ENCODE measurements around the gene UBE2L3. TPM values are rescaled to one million over a fixed set of nuclear protein-coding genes. Genes with fewer than 3 reads are reported as not detected.
A peak's percentile ranks its signal among the peaks of the same experiment; 100 is the strongest.

UBE2L3 gene
- polyA plus RNA-seq, 2 of the 4 experiments (the other 2 are of a cell fraction), result 54.9 to 55.6 TPM

DNA sequence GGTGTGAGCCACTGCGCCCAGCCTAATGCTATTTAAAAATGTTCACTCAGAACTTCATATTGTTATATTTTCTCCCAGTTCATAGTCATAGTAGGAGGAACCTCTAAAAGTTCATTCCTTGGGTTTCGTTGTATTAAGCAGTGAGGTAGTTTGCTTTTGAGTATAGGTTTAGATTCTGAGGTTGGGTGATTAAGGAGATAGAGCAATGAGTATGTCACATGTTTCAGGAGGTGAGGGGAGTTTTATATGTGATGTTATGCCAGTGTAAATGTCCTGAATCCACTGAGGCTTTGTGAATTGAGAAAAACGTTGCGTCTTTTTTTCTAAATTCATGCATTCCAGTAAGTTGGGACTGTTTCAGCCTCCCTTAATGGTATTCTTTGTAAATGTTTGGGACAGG, 4.2 kb downstream of the UBE2L3 start:
- ATAC-seq, result no peak
- Histone ChIP-seq H3K4me2 (peak overlapping the region; percentile 83; the same call in 2 of the 3 replicates), H3K27ac (no peak overlapping the region; a peak in 1 of 6 replicates), H3K4me1 (peaks cover 66% of the 10 kb centered on the region), H3K9me3 (no peaks in the 10 kb centered on the region), H3K4me3 (no peak overlapping the region)
- 98% methylated on average over 4 of the region's 4 CpGs for WGBS (ENCODE audit: missing lambda C conversion rate)
- CTCF ChIA-PET, result no interaction called here
- POLR2A ChIA-PET, result no interaction called here
- FAIRE-seq, result no peak
- no peak for DNase-seq (ENCODE audit: low read depth in 1 of 2, low spot score in 1 of 2)
- TF ChIP-seq HOXB13 (CRISPR knock-in tag; IDR thresholded peaks at IDR 0.05; ENCODE audit: low read depth) (no peak), TP53 (CRISPR knock-in tag; IDR thresholded peaks at IDR 0.05) (no peak), ZNF302 (CRISPR knock-in tag; IDR thresholded peaks at IDR 0.05) (no peak), CBX2 (IDR thresholded peaks at IDR 0.05; ENCODE audit: borderline replicate concordance, low read depth) (no peak), SMC3 (IDR thresholded peaks at IDR 0.05) (no peak), KDM1A (IDR thresholded peaks at IDR 0.05; ENCODE audit: low read depth) (no peak), HOXA7 (CRISPR knock-in tag; IDR thresholded peaks at IDR 0.05) (no peak), HDAC2 (IDR thresholded peaks at IDR 0.05) (no peak), MYC (IDR thresholded peaks at IDR 0.05; ENCODE audit: borderline replicate concordance, low read length) (no peak)
- TF ChIP-seq, protein P1, sequence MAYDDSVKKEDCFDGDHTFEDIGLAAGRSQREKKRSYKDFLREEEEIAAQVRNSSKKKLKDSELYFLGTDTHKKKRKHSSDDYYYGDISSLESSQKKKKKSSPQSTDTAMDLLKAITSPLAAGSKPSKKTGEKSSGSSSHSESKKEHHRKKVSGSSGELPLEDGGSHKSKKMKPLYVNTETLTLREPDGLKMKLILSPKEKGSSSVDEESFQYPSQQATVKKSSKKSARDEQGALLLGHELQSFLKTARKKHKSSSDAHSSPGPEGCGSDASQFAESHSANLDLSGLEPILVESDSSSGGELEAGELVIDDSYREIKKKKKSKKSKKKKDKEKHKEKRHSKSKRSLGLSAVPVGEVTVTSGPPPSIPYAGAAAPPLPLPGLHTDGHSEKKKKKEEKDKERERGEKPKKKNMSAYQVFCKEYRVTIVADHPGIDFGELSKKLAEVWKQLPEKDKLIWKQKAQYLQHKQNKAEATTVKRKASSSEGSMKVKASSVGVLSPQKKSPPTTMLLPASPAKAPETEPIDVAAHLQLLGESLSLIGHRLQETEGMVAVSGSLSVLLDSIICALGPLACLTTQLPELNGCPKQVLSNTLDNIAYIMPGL (CRISPR knock-in tag; IDR thresholded peaks at IDR 0.05; ENCODE audit: borderline replicate concordance), result no peak

DNA sequence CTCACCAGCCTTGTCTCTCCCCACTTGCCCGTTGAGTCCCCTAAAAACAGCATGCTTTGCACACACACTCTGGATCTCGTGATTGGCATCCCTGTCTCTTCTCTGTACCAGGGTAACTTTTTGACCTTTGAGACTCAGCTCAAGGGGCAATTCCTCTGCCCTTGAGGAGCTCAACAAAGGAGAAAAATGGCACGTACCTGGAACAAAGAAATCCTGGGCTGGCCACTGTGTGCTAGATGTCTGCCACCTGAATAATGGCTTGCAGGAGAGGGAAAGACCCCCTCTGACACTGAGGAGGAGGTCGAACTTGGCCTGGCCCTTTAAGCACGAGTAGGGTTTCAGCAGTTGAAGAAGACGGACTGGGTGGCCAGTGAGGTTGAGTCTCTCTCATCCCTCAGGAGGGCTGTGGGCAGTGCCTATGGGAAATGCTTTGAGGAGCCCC, 5.8 kb downstream of the UBE2L3 start:
- Histone ChIP-seq H3K9me3 (no peaks in the 10 kb centered on the region), H3K4me2 (peak overlapping the region; percentile 83), H3K4me1 (peaks cover 66% of the 10 kb centered on the region), H3K27ac (peak overlapping the region in 1 of 2 experiments; percentile 59; a peak in 2 of 6 replicates), H3K4me3 (no peak overlapping the region)
- POLR2A ChIA-PET, result interaction anchor here (1.6 kb wide), 1 partner anchor 56 kb away, joined by 4 read pairs; no protein-coding TSS in a partner anchor
- no peak for FAIRE-seq
- ATAC-seq, result no peak; a peak in 1 of 6 replicates
- no peak for DNase-seq (ENCODE audit: low read depth in 1 of 2, low spot score in 1 of 2)
- TF ChIP-seq EP300 (IDR thresholded peaks at IDR 0.05) (no peak), MYC (IDR thresholded peaks at IDR 0.05; ENCODE audit: borderline replicate concordance, low read length) (no peak), ZFP36 (IDR thresholded peaks at IDR 0.05; ENCODE audit: borderline replicate concordance, partially characterized antibody) (no peak), RNF2 (IDR thresholded peaks at IDR 0.05; ENCODE audit: borderline replicate concordance, low read depth) (no peak), EHF (CRISPR knock-in tag; IDR thresholded peaks at IDR 0.05) (no peak), SMC3 (IDR thresholded peaks at IDR 0.05) (no peak), RARB (CRISPR knock-in tag; IDR thresholded peaks at IDR 0.05) (no peak), FOSL2 (IDR thresholded peaks at IDR 0.05) (no peak), FOSL2 (CRISPR knock-in tag; IDR thresholded peaks at IDR 0.05) (no peak), MAFK (IDR thresholded peaks at IDR 0.05; ENCODE audit: partially characterized antibody) (no peak), EHMT2 (IDR thresholded peaks at IDR 0.05; ENCODE audit: low read depth) (no peak), FOSB (CRISPR knock-in tag; IDR thresholded peaks at IDR 0.05) (no peak), ZC3H11A (IDR thresholded peaks at IDR 0.05) (no peak), MAZ (IDR thresholded peaks at IDR 0.05; ENCODE audit: borderline replicate concordance, low read depth, low read length) (no peak), ZSCAN20 (CRISPR knock-in tag; IDR thresholded peaks at IDR 0.05) (no peak), POLR2A (IDR thresholded peaks at IDR 0.05; ENCODE audit: low read length) (no peak), CEBPB (IDR thresholded peaks at IDR 0.05) (no peak), JUN (IDR thresholded peaks at IDR 0.05) (no peak)
- TF ChIP-seq, protein P2, sequence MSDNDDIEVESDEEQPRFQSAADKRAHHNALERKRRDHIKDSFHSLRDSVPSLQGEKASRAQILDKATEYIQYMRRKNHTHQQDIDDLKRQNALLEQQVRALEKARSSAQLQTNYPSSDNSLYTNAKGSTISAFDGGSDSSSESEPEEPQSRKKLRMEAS (IDR thresholded peaks at IDR 0.05), result no peak
- TF ChIP-seq, protein P3, sequence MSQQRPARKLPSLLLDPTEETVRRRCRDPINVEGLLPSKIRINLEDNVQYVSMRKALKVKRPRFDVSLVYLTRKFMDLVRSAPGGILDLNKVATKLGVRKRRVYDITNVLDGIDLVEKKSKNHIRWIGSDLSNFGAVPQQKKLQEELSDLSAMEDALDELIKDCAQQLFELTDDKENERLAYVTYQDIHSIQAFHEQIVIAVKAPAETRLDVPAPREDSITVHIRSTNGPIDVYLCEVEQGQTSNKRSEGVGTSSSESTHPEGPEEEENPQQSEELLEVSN (IDR thresholded peaks at IDR 0.05; ENCODE audit: borderline replicate concordance, low read depth), result no peak
- CTCF ChIA-PET, result interaction anchor here (0.8 to 1.5 kb wide), 2 partner anchors 43 to 73 kb away, joined by 3 to 4 read pairs; no protein-coding TSS in a partner anchor
- 66% methylated on average over 3 of the region's 6 CpGs for WGBS (ENCODE audit: missing lambda C conversion rate)

Data from A549 (cell line).